Stimulated activated CD4-positive, alpha-beta T cell treated with anti-CD3 and anti-CD28 coated beads, Interleukin-1b, Interleukin-23, amount 100 ng/mL, for 4 hours (primary cell): Measurements from ENCODE around the gene TRPM1.

ENCODE experiments used
- DNase-seq, 2 donors: peaks; one replicate each; pipeline ENCODE4 v3.0.0-alpha.2; 2020; ENCODE audit warnings: low read depth in 2 of 2

TRPM1 gene

GRCh38 chr15:31101262-31102038, at the start of gene TRPM1:
TSS of gene TRPM1 (minus strand) at chr15:31101725. CDS start at chr15:31081355, 20,370 bp downstream.
- no peak for DNase-seq

GRCh38 chr15:31150732-31151231, 49.3 kb upstream of the TRPM1 start:
- DNase-seq, result no peak

GRCh38 chr15:31149987-31150386, 48.5 kb upstream of the TRPM1 start:
- DNase-seq, result no peak

GRCh38 chr15:31149088-31149505, 47.6 kb upstream of the TRPM1 start:
- no peak for DNase-seq

- no peak for DNase-seq
Observed at GRCh38 chr15:31148297-31149087, 47.0 kb upstream of the TRPM1 start.

GRCh38 chr15:31147944-31148296, 46.4 kb upstream of the TRPM1 start:
- no peak for DNase-seq

GRCh38 chr15:31147456-31147855, 45.9 kb upstream of the TRPM1 start:
- no peak for DNase-seq

GRCh38 chr15:31145271-31145911, 43.9 kb upstream of the TRPM1 start:
- DNase-seq, result no peak

- no peak for DNase-seq
Observed at GRCh38 chr15:31141792-31142191, 40.3 kb upstream of the TRPM1 start.

- DNase-seq, result no peak
Observed at GRCh38 chr15:31136607-31137328, 35.2 kb upstream of the TRPM1 start.

GRCh38 chr15:31136016-31136415, 34.5 kb upstream of the TRPM1 start:
- DNase-seq, result no peak

- no peak for DNase-seq
Observed at GRCh38 chr15:31135523-31135922, 34.0 kb upstream of the TRPM1 start.

- no peak for DNase-seq
Observed at GRCh38 chr15:31133890-31134289, 32.4 kb upstream of the TRPM1 start.

GRCh38 chr15:31131853-31132375, 30.4 kb upstream of the TRPM1 start:
- no peak for DNase-seq

GRCh38 chr15:31130576-31131237, 29.2 kb upstream of the TRPM1 start:
- no peak for DNase-seq

GRCh38 chr15:31129769-31130303, 28.3 kb upstream of the TRPM1 start:
- DNase-seq, result no peak

- DNase-seq, result peak; percentile 73 to 77
Observed at GRCh38 chr15:31128919-31129768, 27.6 kb upstream of the TRPM1 start.

GRCh38 chr15:31128477-31128876, 27.0 kb upstream of the TRPM1 start:
- no peak for DNase-seq

- no peak for DNase-seq
Observed at GRCh38 chr15:31127596-31128261, 26.2 kb upstream of the TRPM1 start.
